ENCODE results near the gene MLYCD.
A peak's percentile ranks its signal among the peaks of the same experiment; 100 is the strongest.

- TF ChIP-seq CTCF (IDR thresholded peaks at IDR 0.05; ENCODE audit: insufficient read depth, low read depth, low read length) (peak; percentile 88), EZH2 (IDR thresholded peaks at IDR 0.05; ENCODE audit: insufficient read depth, low read length) (no peak)
Measured at GRCh38 chr16:83926726-83927397, 27.9 kb downstream of the MLYCD start.

Measured in astrocyte (in vitro differentiated cells and primary cell).